Endothelial cell of umbilical vein (primary cell): ENCODE results near the gene OCA2. TPM values are rescaled to one million over a fixed set of nuclear protein-coding genes. Genes with fewer than 3 reads are reported as not detected.

Source experiments
- BruUV-seq: library from RNA; stranded (reverse); fragments of 400-500 nt; replicated peaks from 2 replicates; lab custom pipeline; 2021; lab: Mats Ljungman, UMichigan
- CTCF ChIA-PET: fragments of 300-600, 350-600 bp; sonication (Branson Sonifier 250); formaldehyde crosslinking; loops from one replicate; lab custom pipeline; 2021; ENCODE audit warnings: antibody characterized with exemption, inconsistent platforms; lab: Charles Lee
- POLR2A ChIA-PET: fragments of 300-600, 350-600 bp; sonication (Branson Sonifier 250); formaldehyde crosslinking; loops from one replicate; lab custom pipeline; 2021; ENCODE audit warnings: antibody characterized with exemption, inconsistent platforms; lab: Charles Lee
- DNase-seq: peaks from one replicate; pipeline ENCODE4 v3.0.0-alpha.2; 2011; ENCODE audit warnings: low read depth, low spot score
- FAIRE-seq: peaks from 2 replicates; lab custom pipeline; 2011; peaks lifted over from hg19 to GRCh38; lab: Jason Lieb, UNC
- H2AFZ ChIP-seq: 2 replicates; pipeline ENCODE4 v1.6.0; 2012; ENCODE audit warnings: low read depth, low read length, control low read depth, inconsistent platforms
- H3K27ac ChIP-seq: 2 replicates; pipeline ENCODE4 v1.5.1; 2011; ENCODE audit warnings: low read depth, mild to moderate bottlenecking, control low read depth, low read length, moderate library complexity; ENCODE audit not compliant: insufficient read depth
- H3K27me3 ChIP-seq, 2 experiments: 2 replicates each; pipeline versions ENCODE4 v1.6.0 to v1.6.1; 2011; ENCODE audit warnings: low read length in 2 of 2, mixed read lengths in 1 of 2; ENCODE audit not compliant: control insufficient read depth in 2 of 2, insufficient read depth in 2 of 2
- H3K36me3 ChIP-seq, 2 experiments: 2 replicates in 1 of 2; 3 replicates in 1 of 2; pipeline ENCODE4 v1.5.1; 2011; ENCODE audit warnings: low read length in 2 of 2, mild to moderate bottlenecking in 1 of 2, moderate library complexity in 1 of 2; ENCODE audit not compliant: control insufficient read depth in 2 of 2, insufficient read depth in 2 of 2; ENCODE audit errors: extremely low read depth in 1 of 2
- H3K4me1 ChIP-seq: 3 replicates; pipeline ENCODE4 v1.5.1; 2011; ENCODE audit warnings: mild to moderate bottlenecking, low read length; ENCODE audit not compliant: control insufficient read depth, insufficient read depth; ENCODE audit errors: extremely low read depth
- H3K4me2 ChIP-seq: 2 replicates; pipeline ENCODE4 v1.6.1; 2011; ENCODE audit warnings: low read length, control low read depth, mixed read lengths; ENCODE audit not compliant: insufficient read depth
- H3K4me3 ChIP-seq, 3 experiments: fragments of 200-600 bp in 1 of 3; sonication (generic), shearing (Covaris generic) in 1 of 3; replicated peaks in 1 of 3; 2 replicates each; pipeline ENCODE4 v1.5.1; 2011 to 2016; ENCODE audit warnings: control low read depth in 3 of 3, low read length in 3 of 3, mild to moderate bottlenecking in 2 of 3, inconsistent platforms in 1 of 3, low read depth in 1 of 3, moderate library complexity in 1 of 3; ENCODE audit not compliant: insufficient read depth in 1 of 3
- H3K79me2 ChIP-seq: 2 replicates; pipeline ENCODE4 v1.6.0; 2012; ENCODE audit warnings: low read length, inconsistent platforms; ENCODE audit not compliant: control insufficient read depth, insufficient read depth
- H3K9ac ChIP-seq: replicated peaks from 2 replicates; pipeline ENCODE3; 2011; ENCODE audit warnings: low read length, control low read depth; ENCODE audit not compliant: insufficient read depth; ENCODE audit errors: extremely low read depth
- H3K9me1 ChIP-seq: replicated peaks from 3 replicates; pipeline ENCODE4 v1.6.0; 2011; ENCODE audit warnings: mild to moderate bottlenecking, low read length; ENCODE audit not compliant: control insufficient read depth, insufficient read depth; ENCODE audit errors: extremely low read depth
- H3K9me3 ChIP-seq: replicated peaks from 2 replicates; pipeline ENCODE4 v1.5.1; 2012; ENCODE audit warnings: low read length, inconsistent platforms; ENCODE audit not compliant: control insufficient read depth, insufficient read depth
- H4K20me1 ChIP-seq: replicated peaks from 2 replicates; pipeline ENCODE3; 2011; ENCODE audit warnings: mild to moderate bottlenecking, low read length; ENCODE audit not compliant: control insufficient read depth, insufficient read depth; ENCODE audit errors: extremely low read depth
- CTCF ChIP-seq, 2 donors: IDR thresholded peaks; 1 replicate in 1 of 2; 2 replicates in 1 of 2; pipeline ENCODE4 v1.5.1; 2011; ENCODE audit warnings: low read length in 2 of 2, mild to moderate bottlenecking in 2 of 2, moderate library complexity in 2 of 2, control low read depth in 1 of 2, inconsistent platforms in 1 of 2, low read depth in 1 of 2; ENCODE audit not compliant: insufficient read depth in 1 of 2; ENCODE audit errors: extremely low read depth in 1 of 2
- EZH2 ChIP-seq: IDR thresholded peaks from 2 replicates; pipeline ENCODE4 v1.6.1; 2012; ENCODE audit warnings: borderline replicate concordance, low read depth, mild to moderate bottlenecking, moderate library complexity, low read length, inconsistent platforms; ENCODE audit not compliant: severe bottlenecking
- FOS ChIP-seq: IDR thresholded peaks from 2 replicates; pipeline ENCODE4 v1.6.1; 2011; ENCODE audit warnings: mild to moderate bottlenecking, low read length, moderate library complexity, borderline replicate concordance; ENCODE audit not compliant: insufficient read depth
- GATA2 ChIP-seq: IDR thresholded peaks from 2 replicates; pipeline ENCODE4 v1.7.0; 2011; ENCODE audit warnings: low read depth, mild to moderate bottlenecking, moderate library complexity, mixed read lengths, low read length; ENCODE audit not compliant: insufficient read length, insufficient read depth
- JUN ChIP-seq: IDR thresholded peaks from 2 replicates; pipeline ENCODE4 v1.6.1; 2011; ENCODE audit warnings: borderline replicate concordance, low read depth; ENCODE audit not compliant: insufficient read length, insufficient read depth
- MYC ChIP-seq: IDR thresholded peaks from one replicate; pipeline ENCODE4 v1.6.1; 2011; ENCODE audit warnings: mild to moderate bottlenecking, low read depth, low read length
- POLR2A ChIP-seq: IDR thresholded peaks from 2 replicates; pipeline ENCODE4 v1.6.1; 2012; ENCODE audit warnings: low read depth, mild to moderate bottlenecking, control low read depth, low read length
- POLR2AphosphoS5 ChIP-seq: IDR thresholded peaks from 2 replicates; pipeline ENCODE4 v1.6.1; 2012; ENCODE audit warnings: low read depth, mild to moderate bottlenecking, control low read depth, low read length, moderate library complexity; ENCODE audit not compliant: insufficient read depth
- dilution Hi-C: fragments of 300-500 bp; cut with MboI; formaldehyde crosslinking; loops from one replicate; pipeline ENCODE4 v1.15.0; 2019; ENCODE audit warnings: low sequenced_read_pairs; ENCODE audit not compliant: extremely low pct_ligation_motif_present
- intact Hi-C: fragments of 100-400 bp; cut with micrococcal nuclease; formaldehyde crosslinking; loops from one replicate; pipeline ENCODE4 v1.10.0; 2022
- polyA plus RNA-seq, 4 experiments: library from polyadenylated mRNA; depleted of rRNA in 3 of 4; stranded (reverse) in 3 of 4; unstranded in 1 of 4; fragments of >200 nt; gene quantifications; 2 replicates each; pipeline versions ENCODE4 v1.2.1 to v1.2.3, GENCODE V29; 2011 to 2012; ENCODE audit warnings: missing spikeins in 1 of 4
- total RNA-seq: library from RNA; stranded (reverse); gene quantifications from 2 replicates; pipeline ENCODE4 v1.2.3, GENCODE V29; 2021
- TF ChIP-seq, protein P1 (sequence below): IDR thresholded peaks from 2 replicates; pipeline ENCODE4 v1.6.1; 2011; ENCODE audit not compliant: insufficient read depth, insufficient read length

OCA2 gene
- total and polyA plus RNA-seq, 2 donors (not counting 3 experiments of a cell fraction or from before 2014, with no cell fraction given) = not detected

GRCh38 chr15:27958911-27959578 is 140.1 kb downstream of the OCA2 start:
- H2AFZ ChIP-seq = no peak overlapping the region
- no peaks in the 10 kb centered on the region for H4K20me1 ChIP-seq
- H3K36me3 ChIP-seq = no peaks in the 10 kb centered on the region
- dilution Hi-C loops (no loop called here), intact Hi-C loops (no loop called here)
- DNase-seq (no peak), FAIRE-seq (no peak)
- H3K4me3 ChIP-seq = no peak overlapping the region
- ChIA-PET CTCF (no interaction called here), POLR2A (no interaction called here)
- H3K9ac ChIP-seq = no peak overlapping the region
- no TSS peak for BruUV-seq
- no peak overlapping the region for H3K4me2 ChIP-seq
- no peaks in the 10 kb centered on the region for H3K4me1 ChIP-seq
- TF ChIP-seq POLR2A = no peak
- no peak for TF ChIP-seq GATA2
- TF ChIP-seq FOS = no peak
- TF ChIP-seq, protein P1, sequence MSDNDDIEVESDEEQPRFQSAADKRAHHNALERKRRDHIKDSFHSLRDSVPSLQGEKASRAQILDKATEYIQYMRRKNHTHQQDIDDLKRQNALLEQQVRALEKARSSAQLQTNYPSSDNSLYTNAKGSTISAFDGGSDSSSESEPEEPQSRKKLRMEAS = no peak
- TF ChIP-seq JUN = no peak
- TF ChIP-seq CTCF (IDR thresholded peaks at IDR 0.05; ENCODE audit: extremely low read depth in 1 of 2, insufficient read depth in 1 of 2, low read depth in 1 of 2, low read length in 2 of 2) = no peak
- no peak for TF ChIP-seq EZH2
- no peak for TF ChIP-seq POLR2AphosphoS5
- TF ChIP-seq MYC = no peak
- peaks cover 2% of the 10 kb centered on the region for H3K9me3 ChIP-seq
- H3K79me2 ChIP-seq = no peaks in the 10 kb centered on the region
- no peak overlapping the region for H3K27ac ChIP-seq
- no peaks in the 10 kb centered on the region for H3K9me1 ChIP-seq
- no peaks in the 10 kb centered on the region for H3K27me3 ChIP-seq
